ENCODE measurements around the gene MYF6. TPM values are rescaled to one million over a fixed set of nuclear protein-coding genes. Genes with fewer than 3 reads are reported as not detected.

Gene MYF6
- polyA plus RNA-seq, 2 donors = not detected

DNA sequence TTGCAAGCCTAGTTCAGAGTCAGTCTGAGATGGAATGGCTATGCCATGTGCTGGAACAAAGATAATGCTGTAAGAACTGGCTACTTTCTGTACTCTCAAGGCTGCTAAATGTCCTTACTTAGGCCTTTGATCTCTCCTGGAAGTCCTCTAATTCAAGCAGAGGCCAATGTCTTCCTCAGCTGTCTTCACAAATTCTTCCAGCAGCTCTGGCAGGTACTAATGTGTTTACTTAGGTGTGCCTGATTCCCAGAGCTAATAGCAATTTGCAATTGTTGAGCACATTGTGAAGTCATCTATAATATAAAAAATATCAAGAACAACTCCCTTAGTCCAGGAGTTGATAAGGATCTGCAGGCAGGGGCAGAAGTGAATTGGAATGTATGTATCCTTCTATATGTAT is 5.4 kb downstream of the MYF6 start:
- Histone ChIP-seq H3K4me3 (ENCODE audit: low read depth in 1 of 2, low read length in 2 of 2) (no peak overlapping the region), H3K36me3 (ENCODE audit: control insufficient read depth in 2 of 2, insufficient read depth in 2 of 2, low read length in 1 of 2) (no peaks in the 10 kb centered on the region), H3K9me3 (ENCODE audit: control insufficient read depth in 2 of 2, insufficient read depth in 1 of 2, low read depth in 1 of 2, low read length in 1 of 2) (peaks cover 0 to 5% of the 10 kb centered on the region in 2 donors), H3K4me1 (ENCODE audit: control insufficient read depth in 2 of 2, insufficient read depth in 2 of 2, low read length in 1 of 2) (peaks cover 0 to 3% of the 10 kb centered on the region in 2 donors), H3K27ac (ENCODE audit: low read depth in 2 of 2, low read length in 1 of 2) (no peak overlapping the region), H3K27me3 (ENCODE audit: control insufficient read depth in 1 of 2, insufficient read depth in 2 of 2, low read length in 2 of 2) (peaks cover 0 to 4% of the 10 kb centered on the region in 2 donors)

DNA sequence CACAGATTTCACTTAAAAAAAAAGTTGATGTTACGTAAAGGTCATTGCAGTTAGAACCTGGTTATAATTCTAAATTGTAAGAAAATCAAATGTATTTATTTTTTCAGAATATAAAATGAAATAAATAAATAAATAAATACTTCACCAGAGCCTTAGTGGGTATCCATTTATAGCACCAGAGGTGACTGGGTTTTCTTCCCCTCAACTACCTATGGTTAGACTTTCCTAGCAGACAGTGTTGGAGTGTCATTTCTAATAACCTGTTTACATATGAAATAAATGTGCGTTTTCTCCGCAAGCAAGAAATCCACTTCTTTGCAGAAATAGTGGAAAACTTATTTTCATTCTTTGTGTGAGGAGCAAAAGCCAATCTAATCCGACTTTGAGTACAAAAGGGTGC is 6.0 kb downstream of the MYF6 start:
- peaks cover 0 to 7% of the 10 kb centered on the region in 2 donors for H3K27me3 ChIP-seq (ENCODE audit: control insufficient read depth in 1 of 2, insufficient read depth in 2 of 2, low read length in 2 of 2)
- no peak overlapping the region for H3K27ac ChIP-seq (ENCODE audit: low read depth in 2 of 2, low read length in 1 of 2)
- no peaks in the 10 kb centered on the region for H3K36me3 ChIP-seq (ENCODE audit: control insufficient read depth in 2 of 2, insufficient read depth in 2 of 2, low read length in 1 of 2)
- H3K4me1 ChIP-seq (ENCODE audit: control insufficient read depth in 2 of 2, insufficient read depth in 2 of 2, low read length in 1 of 2) = peaks cover 0 to 2% of the 10 kb centered on the region in 2 donors
- 69 to 82% methylated on average over 4 of the region's 4 CpGs for WGBS, 2 donors
- H3K4me3 ChIP-seq (ENCODE audit: low read depth in 1 of 2, low read length in 2 of 2) = no peak overlapping the region
- peaks cover 0 to 5% of the 10 kb centered on the region in 2 donors for H3K9me3 ChIP-seq (ENCODE audit: control insufficient read depth in 2 of 2, insufficient read depth in 1 of 2, low read depth in 1 of 2, low read length in 1 of 2)

GRCh38 chr12:80714055-80714454 is 6.6 kb downstream of the MYF6 start:
- Histone ChIP-seq H3K4me3 (ENCODE audit: low read depth in 1 of 2, low read length in 2 of 2) (no peak overlapping the region), H3K27me3 (ENCODE audit: control insufficient read depth in 1 of 2, insufficient read depth in 2 of 2, low read length in 2 of 2) (peaks cover 0 to 7% of the 10 kb centered on the region in 2 donors), H3K36me3 (ENCODE audit: control insufficient read depth in 2 of 2, insufficient read depth in 2 of 2, low read length in 1 of 2) (no peaks in the 10 kb centered on the region), H3K9me3 (ENCODE audit: control insufficient read depth in 2 of 2, insufficient read depth in 1 of 2, low read depth in 1 of 2, low read length in 1 of 2) (peaks cover 0 to 5% of the 10 kb centered on the region in 2 donors), H3K27ac (ENCODE audit: low read depth in 2 of 2, low read length in 1 of 2) (no peak overlapping the region), H3K4me1 (ENCODE audit: control insufficient read depth in 2 of 2, insufficient read depth in 2 of 2, low read length in 1 of 2) (no peaks in the 10 kb centered on the region)
- WGBS, 2 donors = 22 to 27% methylated on average over 16 of the region's 16 CpGs

DNA sequence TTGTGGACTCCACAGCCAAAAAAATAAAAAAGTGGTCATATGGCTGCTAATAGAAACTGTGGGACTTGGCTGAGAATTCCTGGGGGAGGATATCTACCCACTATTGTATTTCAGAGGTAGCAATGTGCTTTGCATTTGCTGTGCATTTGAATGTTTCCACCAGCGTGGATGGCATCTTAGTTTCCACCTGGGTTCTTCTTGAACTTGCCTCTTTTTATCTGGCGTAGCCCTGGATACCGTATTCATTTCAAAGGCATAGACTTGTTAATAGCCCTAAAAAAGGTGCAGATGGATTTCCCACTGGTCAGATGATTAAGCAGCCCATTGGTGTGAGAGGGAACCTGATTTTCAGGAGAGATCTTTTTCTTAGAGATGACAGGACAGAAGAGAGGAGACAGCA is 7.4 kb downstream of the MYF6 start:
- no peak overlapping the region for H3K27ac ChIP-seq (ENCODE audit: low read depth in 2 of 2, low read length in 1 of 2)
- no peaks in the 10 kb centered on the region for H3K36me3 ChIP-seq (ENCODE audit: control insufficient read depth in 2 of 2, insufficient read depth in 2 of 2, low read length in 1 of 2)
- H3K9me3 ChIP-seq (ENCODE audit: control insufficient read depth in 2 of 2, insufficient read depth in 1 of 2, low read depth in 1 of 2, low read length in 1 of 2) = peaks cover 0 to 5% of the 10 kb centered on the region in 2 donors
- 72 to 78% methylated on average over 3 of the region's 3 CpGs for WGBS, 2 donors
- H3K27me3 ChIP-seq (ENCODE audit: control insufficient read depth in 1 of 2, insufficient read depth in 2 of 2, low read length in 2 of 2) = peaks cover 0 to 5% of the 10 kb centered on the region in 2 donors
- H3K4me1 ChIP-seq (ENCODE audit: control insufficient read depth in 2 of 2, insufficient read depth in 2 of 2, low read length in 1 of 2) = no peaks in the 10 kb centered on the region
- H3K4me3 ChIP-seq (ENCODE audit: low read depth in 1 of 2, low read length in 2 of 2) = no peak overlapping the region

DNA sequence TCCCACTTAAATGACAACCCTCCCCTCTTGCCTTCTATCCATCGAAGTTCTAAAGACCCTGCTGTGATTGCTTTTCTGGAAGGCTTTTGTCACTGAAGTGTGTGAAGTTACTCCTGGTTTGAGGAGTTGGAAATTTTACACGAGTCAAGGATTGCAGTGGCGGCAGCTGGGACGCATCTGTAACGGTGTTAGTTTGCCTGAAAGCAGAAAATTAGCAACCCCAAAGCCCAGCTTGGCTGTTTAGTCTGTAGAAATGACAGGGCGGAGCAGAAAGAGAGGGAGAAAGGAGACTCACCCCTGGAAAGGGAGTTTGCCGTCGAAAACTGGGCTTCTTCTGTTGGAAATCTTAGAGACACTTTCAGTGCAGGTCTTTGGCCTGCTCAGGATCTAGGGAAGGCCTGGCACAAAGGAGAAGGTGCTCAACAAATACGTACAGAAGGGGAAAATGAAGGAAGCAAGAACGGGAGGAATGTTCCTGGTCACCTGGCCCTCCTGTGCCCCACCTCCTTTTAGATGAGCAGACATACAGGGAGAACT is 8.3 kb downstream of the MYF6 start:
- WGBS, 2 donors = 40 to 51% methylated on average over 10 of the region's 10 CpGs
- Histone ChIP-seq H3K36me3 (ENCODE audit: control insufficient read depth in 2 of 2, insufficient read depth in 2 of 2, low read length in 1 of 2) (no peaks in the 10 kb centered on the region), H3K4me3 (ENCODE audit: low read depth in 1 of 2, low read length in 2 of 2) (no peak overlapping the region), H3K27ac (ENCODE audit: low read depth in 2 of 2, low read length in 1 of 2) (no peak overlapping the region), H3K4me1 (ENCODE audit: control insufficient read depth in 2 of 2, insufficient read depth in 2 of 2, low read length in 1 of 2) (no peaks in the 10 kb centered on the region), H3K9me3 (ENCODE audit: control insufficient read depth in 2 of 2, insufficient read depth in 1 of 2, low read depth in 1 of 2, low read length in 1 of 2) (peaks cover 0 to 5% of the 10 kb centered on the region in 2 donors), H3K27me3 (ENCODE audit: control insufficient read depth in 1 of 2, insufficient read depth in 2 of 2, low read length in 2 of 2) (peaks cover 0 to 3% of the 10 kb centered on the region in 2 donors)

GRCh38 chr12:80716696-80717469 is 9.4 kb downstream of the MYF6 start, which contains the start of gene MYF5:
MYF5 (plus strand) TSS chr12:80716912; CDS start chr12:80717064, 152 bp downstream.
- no peak within 1 kb of the TSS for H3K4me3 ChIP-seq (ENCODE audit: low read depth in 1 of 2, low read length in 2 of 2)
- H3K9me3 ChIP-seq (ENCODE audit: control insufficient read depth in 2 of 2, insufficient read depth in 1 of 2, low read depth in 1 of 2, low read length in 1 of 2) = peaks cover 0 to 5% of the 10 kb centered on the region in 2 donors
- no peaks in the 10 kb centered on the region for H3K36me3 ChIP-seq (ENCODE audit: control insufficient read depth in 2 of 2, insufficient read depth in 2 of 2, low read length in 1 of 2)
- H3K27me3 ChIP-seq (ENCODE audit: control insufficient read depth in 1 of 2, insufficient read depth in 2 of 2, low read length in 2 of 2) = peaks cover 0 to 3% of the 10 kb centered on the region in 2 donors
- no peak within 1 kb of the TSS for H3K27ac ChIP-seq (ENCODE audit: low read depth in 2 of 2, low read length in 1 of 2)
- no peaks in the 10 kb centered on the region for H3K4me1 ChIP-seq (ENCODE audit: control insufficient read depth in 2 of 2, insufficient read depth in 2 of 2, low read length in 1 of 2)
- 47 to 54% methylated on average over 44 to 45 of the region's 45 CpGs for WGBS, 2 donors

DNA sequence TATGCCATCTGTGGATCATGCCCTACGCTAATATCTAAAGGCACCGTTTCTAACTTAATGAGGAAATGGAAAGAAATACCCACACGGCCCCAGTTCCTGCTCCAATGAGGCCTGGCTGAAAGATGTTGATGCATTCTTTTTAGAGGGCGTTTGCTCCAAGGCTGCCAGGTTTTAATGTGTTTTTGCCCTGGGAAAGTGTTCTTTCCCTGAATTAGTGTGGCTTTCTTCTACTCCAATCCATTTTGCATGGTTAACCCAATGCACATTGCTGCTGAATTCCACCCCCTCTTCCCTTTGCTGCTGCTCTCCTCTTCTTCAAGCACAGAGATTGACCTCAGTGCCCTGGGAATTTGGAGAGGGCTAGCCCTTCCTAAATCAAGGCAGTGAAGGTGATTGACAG is 10.4 kb downstream of the MYF6 start:
- Histone ChIP-seq H3K27me3 (ENCODE audit: control insufficient read depth in 1 of 2, insufficient read depth in 2 of 2, low read length in 2 of 2) (peaks cover 0 to 3% of the 10 kb centered on the region in 2 donors), H3K36me3 (ENCODE audit: control insufficient read depth in 2 of 2, insufficient read depth in 2 of 2, low read length in 1 of 2) (no peaks in the 10 kb centered on the region), H3K4me1 (ENCODE audit: control insufficient read depth in 2 of 2, insufficient read depth in 2 of 2, low read length in 1 of 2) (no peaks in the 10 kb centered on the region), H3K9me3 (ENCODE audit: control insufficient read depth in 2 of 2, insufficient read depth in 1 of 2, low read depth in 1 of 2, low read length in 1 of 2) (peaks cover 0 to 5% of the 10 kb centered on the region in 2 donors), H3K4me3 (ENCODE audit: low read depth in 1 of 2, low read length in 2 of 2) (no peak overlapping the region), H3K27ac (ENCODE audit: low read depth in 2 of 2, low read length in 1 of 2) (no peak overlapping the region)
- 76 to 81% methylated on average over 4 of the region's 4 CpGs for WGBS, 2 donors

GRCh38 chr12:80720516-80720915 is 13.1 kb downstream of the MYF6 start:
- Histone ChIP-seq H3K4me1 (ENCODE audit: control insufficient read depth in 2 of 2, insufficient read depth in 2 of 2, low read length in 1 of 2) (no peaks in the 10 kb centered on the region), H3K36me3 (ENCODE audit: control insufficient read depth in 2 of 2, insufficient read depth in 2 of 2, low read length in 1 of 2) (no peaks in the 10 kb centered on the region), H3K27me3 (ENCODE audit: control insufficient read depth in 1 of 2, insufficient read depth in 2 of 2, low read length in 2 of 2) (peaks cover 0 to 3% of the 10 kb centered on the region in 2 donors), H3K4me3 (ENCODE audit: low read depth in 1 of 2, low read length in 2 of 2) (no peak overlapping the region), H3K27ac (ENCODE audit: low read depth in 2 of 2, low read length in 1 of 2) (no peak overlapping the region), H3K9me3 (ENCODE audit: control insufficient read depth in 2 of 2, insufficient read depth in 1 of 2, low read depth in 1 of 2, low read length in 1 of 2) (peaks cover 0 to 5% of the 10 kb centered on the region in 2 donors)
- 82% methylated on average over 1 of the region's 1 CpG for WGBS, 2 donors

GRCh38 chr12:80721326-80721725 is 13.9 kb downstream of the MYF6 start:
- WGBS, 2 donors = 77 to 79% methylated on average over 3 of the region's 3 CpGs
- Histone ChIP-seq H3K27ac (ENCODE audit: low read depth in 2 of 2, low read length in 1 of 2) (no peak overlapping the region), H3K4me1 (ENCODE audit: control insufficient read depth in 2 of 2, insufficient read depth in 2 of 2, low read length in 1 of 2) (no peaks in the 10 kb centered on the region), H3K4me3 (ENCODE audit: low read depth in 1 of 2, low read length in 2 of 2) (no peak overlapping the region), H3K27me3 (ENCODE audit: control insufficient read depth in 1 of 2, insufficient read depth in 2 of 2, low read length in 2 of 2) (peaks cover 0 to 3% of the 10 kb centered on the region in 2 donors), H3K36me3 (ENCODE audit: control insufficient read depth in 2 of 2, insufficient read depth in 2 of 2, low read length in 1 of 2) (no peaks in the 10 kb centered on the region), H3K9me3 (ENCODE audit: control insufficient read depth in 2 of 2, insufficient read depth in 1 of 2, low read depth in 1 of 2, low read length in 1 of 2) (peaks cover 0 to 5% of the 10 kb centered on the region in 2 donors)

Data from esophagus (tissue), 2 donors.